NCI-H82 (cell line): ENCODE results near the gene PPA1.
"Not testable (repeated sequence)": the region's sequence is repeated elsewhere in the genome, so short reads cannot be mapped to it uniquely, and the experiment has no call there.

Experiments used
- DNase-seq: peaks from one replicate; lab custom pipeline; 2025; lab: John Stamatoyannopoulos, UW

The PPA1 gene

GRCh38 chr10:70169011-70169410, 64.2 kb downstream of the PPA1 start:
- no peak for DNase-seq

- DNase-seq, result no peak
Measured at GRCh38 chr10:70167246-70167645, 66.0 kb downstream of the PPA1 start.

GRCh38 chr10:70166394-70166793, 66.8 kb downstream of the PPA1 start:
- DNase-seq, result no peak

GRCh38 chr10:70164163-70164562, 69.1 kb downstream of the PPA1 start:
- no peak for DNase-seq

- DNase-seq, result no peak
Measured at GRCh38 chr10:70163448-70163847, 69.8 kb downstream of the PPA1 start.

- DNase-seq, result no peak
Measured at GRCh38 chr10:70162892-70163201, 70.4 kb downstream of the PPA1 start.

- no peak for DNase-seq
Measured at GRCh38 chr10:70162151-70162891, 70.9 kb downstream of the PPA1 start.

- DNase-seq, result no peak
Measured at GRCh38 chr10:70160798-70161197, 72.4 kb downstream of the PPA1 start.

GRCh38 chr10:70159366-70159765, 73.9 kb downstream of the PPA1 start:
- not testable (repeated sequence) for DNase-seq

GRCh38 chr10:70158113-70158512, 75.1 kb downstream of the PPA1 start:
- DNase-seq, result no peak

- DNase-seq, result no peak
Measured at GRCh38 chr10:70155255-70155838, 77.9 kb downstream of the PPA1 start.
